Muscle of arm (tissue), 12 donors: ENCODE data around the gene PPP2R5D. TPM values are rescaled to one million over a fixed set of nuclear protein-coding genes. Genes with fewer than 3 reads are reported as not detected.

Source experiments
- DNase-seq: peaks from one replicate; pipeline ENCODE4 v3.0.0-alpha.2; 2013
- polyA plus RNA-seq, 12 donors: library from polyadenylated mRNA; unstranded; fragments of 120-200 nt; gene quantifications; one replicate each; pipeline ENCODE4 v1.2.1, GENCODE V29; 2013; ENCODE audit not compliant: insufficient read length in 12 of 12

PPP2R5D gene
- polyA plus RNA-seq, 12 donors: 40.0 to 58.7 (median 43.7) TPM; not detected in 1

- peak; percentile 96 for DNase-seq
Measured at GRCh38 chr6:43053545-43054205, 69.3 kb downstream of the PPP2R5D start, which contains the start of gene CUL7. TSS of gene CUL7 (minus strand) at chr6:43053851. CDS start at chr6:43052788, 1,063 bp downstream.

GRCh38 chr6:43054206-43054943, 70.0 kb downstream of the PPP2R5D start:
- DNase-seq: no peak

DNA sequence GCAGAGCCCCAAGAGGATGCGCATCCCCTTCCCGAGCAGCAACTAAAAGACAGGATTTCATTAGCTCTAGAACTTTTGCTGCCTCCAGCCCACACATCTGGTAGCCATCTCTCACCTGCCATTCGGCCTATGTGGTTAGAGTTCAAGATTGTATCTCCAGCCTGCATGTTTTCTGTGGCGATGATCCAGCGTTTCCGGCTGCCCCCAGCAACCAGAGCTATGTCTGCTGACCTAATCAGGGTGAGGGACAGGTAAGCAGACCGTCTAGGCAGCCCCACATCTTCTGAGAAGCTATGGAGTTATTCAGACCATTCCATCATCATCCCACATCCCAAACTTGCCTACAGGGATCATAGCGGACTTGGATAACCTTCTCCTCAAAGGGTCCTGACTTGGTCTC, 71.6 kb downstream of the PPP2R5D start:
- no peak for DNase-seq

DNA sequence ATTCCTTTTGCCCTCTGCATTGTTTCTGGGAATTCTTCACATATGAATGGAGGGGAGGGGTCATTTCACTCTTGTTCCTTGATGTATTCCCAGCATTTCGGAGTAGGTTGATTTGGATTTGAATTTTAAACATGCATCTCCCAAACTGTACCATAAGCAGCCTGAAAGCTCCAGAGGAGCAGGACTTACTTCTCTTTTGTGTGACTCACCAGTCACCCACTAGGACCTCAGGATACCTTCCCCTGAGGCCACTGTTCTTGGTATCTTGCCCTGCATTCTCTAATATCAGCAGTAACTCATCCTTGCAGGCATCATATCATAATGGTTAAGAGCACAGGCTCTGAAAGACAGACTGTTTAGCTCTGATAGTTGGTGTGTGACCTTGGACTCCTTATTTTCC, 74.2 kb downstream of the PPP2R5D start:
- no peak for DNase-seq

- DNase-seq: peak; percentile 99
Measured at GRCh38 chr6:43059168-43060033, 75.0 kb downstream of the PPP2R5D start, which contains the start of the genes KLC4 and MRPL2. TSS of gene KLC4 (plus strand) at chr6:43059631. CDS start at chr6:43061336, 1,705 bp downstream. TSS of gene MRPL2 (minus strand) at chr6:43059434. CDS start at chr6:43059381, 53 bp downstream.

DNA sequence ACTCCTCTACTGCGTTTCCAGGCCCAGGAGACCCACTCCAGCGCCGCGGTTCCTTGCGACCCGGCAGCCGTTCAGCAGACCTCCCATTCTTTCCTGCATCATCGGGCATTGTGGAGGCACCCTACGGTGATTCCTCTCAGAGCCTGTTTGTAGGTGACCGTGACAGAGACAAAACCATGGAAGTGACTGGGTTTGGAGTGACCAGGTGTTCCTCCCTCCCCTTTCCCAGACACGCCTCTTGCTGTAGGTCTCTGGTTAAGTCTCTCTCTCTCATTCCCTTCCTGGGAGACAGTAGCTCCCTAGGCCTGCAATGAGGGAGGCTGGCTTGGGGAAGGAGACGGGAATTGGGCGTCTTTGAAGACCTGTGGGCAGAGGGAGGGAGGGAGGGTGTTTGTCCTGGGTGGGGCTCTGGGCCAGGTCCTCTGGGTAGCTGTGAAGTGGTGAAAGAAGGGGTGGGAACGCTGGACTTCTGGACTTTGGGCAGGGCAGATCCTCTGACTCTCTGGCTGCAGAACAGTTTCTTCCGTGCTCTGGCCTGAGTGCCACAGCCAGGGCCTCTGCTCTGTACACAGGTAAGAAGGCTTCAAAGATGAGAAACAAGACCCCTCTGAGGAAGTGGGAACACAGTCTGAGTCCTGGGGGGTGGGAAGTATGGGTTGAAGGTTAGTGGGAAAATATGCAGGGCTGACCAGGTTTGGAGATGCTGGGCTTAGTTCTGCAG, 75.8 kb downstream of the PPP2R5D start:
- no peak for DNase-seq

- no peak for DNase-seq
Measured at GRCh38 chr6:43060755-43061633, 76.6 kb downstream of the PPP2R5D start.

DNA sequence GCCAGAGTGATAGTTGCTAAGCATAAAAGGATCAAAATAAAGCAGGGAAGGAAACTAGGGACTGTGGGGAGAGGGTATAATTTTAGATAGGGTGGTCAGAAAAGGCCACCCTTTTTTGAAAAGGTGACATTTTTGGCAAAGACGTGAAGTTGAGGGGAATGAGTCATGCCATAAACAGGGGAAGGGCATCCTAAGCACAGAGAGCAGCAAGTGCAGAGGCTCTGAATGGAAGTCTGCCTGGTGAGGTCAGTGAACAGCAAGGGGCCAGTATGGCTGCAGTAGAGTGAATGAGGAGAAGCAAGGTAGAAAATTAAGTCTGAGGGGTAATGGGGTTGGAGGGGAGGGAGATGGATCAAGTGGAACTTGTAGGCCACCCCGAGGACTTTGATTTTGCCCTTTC, 77.5 kb downstream of the PPP2R5D start:
- DNase-seq: no peak

Other genes starting within 250 kb of the PPP2R5D start
- gene TBCC, start 238.5 kb upstream of the PPP2R5D start, polyA plus RNA-seq: 10 to 100 TPM in 11 of 12 donors, not detected in 1; 12.9 to 25.0 (median 14.2) TPM
- 100 to 1,000 TPM in 1 of 12 donors, 10 to 100 TPM in 11; 11.7 to 127 (median 14.3) TPM for gene BICRAL, start 202.5 kb upstream of the PPP2R5D start, polyA plus RNA-seq
- 100 to 1,000 TPM in 1 of 12 donors, 10 to 100 TPM in 11; 51.3 to 224 (median 80.8) TPM for gene RPL7L1, start 105.0 kb upstream of the PPP2R5D start, polyA plus RNA-seq
- gene PTCRA, start 68.5 kb upstream of the PPP2R5D start, polyA plus RNA-seq: under 1 TPM in 1 of 12 donors, not detected in 11; 0.44 TPM
- 10 to 100 TPM in 11 of 12 donors, not detected in 1; 21.5 to 35.1 (median 26.3) TPM for gene CNPY3, start 55.1 kb upstream of the PPP2R5D start, polyA plus RNA-seq
- gene GNMT, start 23.8 kb upstream of the PPP2R5D start, polyA plus RNA-seq: under 1 TPM in 10 of 12 donors, not detected in 2; 0.23 to 0.88 (median 0.40) TPM
- gene PEX6, start 5.4 kb upstream of the PPP2R5D start, polyA plus RNA-seq: 10 to 100 TPM in 10 of 12 donors, 1 to 10 TPM in 1, not detected in 1; 7.7 to 26.6 (median 18.1) TPM
- gene MEA1, start 29.4 kb downstream of the PPP2R5D start, polyA plus RNA-seq: 10 to 100 TPM in 11 of 12 donors, not detected in 1; 38.6 to 59.5 (median 44.8) TPM
- 100 to 1,000 TPM; 120 to 250 (median 193) TPM for gene KLHDC3, start 29.7 kb downstream of the PPP2R5D start, polyA plus RNA-seq
- 10 to 100 TPM in 11 of 12 donors, not detected in 1; 27.3 to 53.6 (median 47.8) TPM for gene RRP36, start 37.1 kb downstream of the PPP2R5D start, polyA plus RNA-seq
- gene CUL7, start 69.3 kb downstream of the PPP2R5D start, polyA plus RNA-seq: 10 to 100 TPM in 11 of 12 donors, not detected in 1; 24.3 to 48.6 (median 37.9) TPM
- gene MRPL2, start 74.9 kb downstream of the PPP2R5D start, polyA plus RNA-seq: 10 to 100 TPM in 11 of 12 donors, not detected in 1; 35.2 to 51.9 (median 41.8) TPM
- 10 to 100 TPM in 11 of 12 donors, not detected in 1; 17.6 to 54.7 (median 24.4) TPM for gene KLC4, start 75.1 kb downstream of the PPP2R5D start, polyA plus RNA-seq
- gene PTK7, start 91.7 kb downstream of the PPP2R5D start, polyA plus RNA-seq: 100 to 1,000 TPM in 2 of 12 donors, 10 to 100 TPM in 9, not detected in 1; 35.2 to 193 (median 63.8) TPM
- gene SRF, start 186.7 kb downstream of the PPP2R5D start, polyA plus RNA-seq: 100 to 1,000 TPM in 1 of 12 donors, 10 to 100 TPM in 11; 34.9 to 100 (median 45.3) TPM
- gene CUL9, start 197.6 kb downstream of the PPP2R5D start, polyA plus RNA-seq: 10 to 100 TPM in 10 of 12 donors, 1 to 10 TPM in 1, not detected in 1; 6.9 to 40.8 (median 14.7) TPM
- 10 to 100 TPM in 11 of 12 donors, not detected in 1; 11.6 to 60.2 (median 16.5) TPM for gene DNPH1, start 244.9 kb downstream of the PPP2R5D start, polyA plus RNA-seq